GM19351 (cell line): ENCODE results near the gene POLR2F.
"Not testable (repeated sequence)": the region's sequence is repeated elsewhere in the genome, so short reads cannot be mapped to it uniquely, and the experiment has no call there.

ENCODE experiments used
- ATAC-seq: cut with Tn5 transposase; IDR thresholded peaks from one replicate; pipeline ENCODE4 v1.9.1; 2021; ENCODE audit warnings: mild to moderate bottlenecking, moderate library complexity; ENCODE audit not compliant: unreplicated experiment

POLR2F gene

GRCh38 chr22:37951305-37951704, 2.2 kb upstream of the POLR2F start:
- ATAC-seq: no peak

- not testable (repeated sequence) for ATAC-seq
Observed at GRCh38 chr22:37952629-37953028, 870 bp upstream of the POLR2F start.

- ATAC-seq: peak; percentile 35
Observed at GRCh38 chr22:37953062-37953436, 450 bp upstream of the POLR2F start.

- no peak for ATAC-seq
Observed at GRCh38 chr22:37954686-37955085, 1.2 kb downstream of the POLR2F start.

GRCh38 chr22:37955825-37956397, 2.4 kb downstream of the POLR2F start:
- not testable (repeated sequence) for ATAC-seq

GRCh38 chr22:37957232-37957631, 3.7 kb downstream of the POLR2F start:
- no peak for ATAC-seq

- no peak for ATAC-seq
Observed at GRCh38 chr22:37959231-37959825, 5.8 kb downstream of the POLR2F start.

GRCh38 chr22:37961062-37961461, 7.6 kb downstream of the POLR2F start:
- no peak for ATAC-seq

- ATAC-seq: no peak
Observed at GRCh38 chr22:37965940-37966664, 12.6 kb downstream of the POLR2F start.

- no peak for ATAC-seq
Observed at GRCh38 chr22:37967147-37967546, 13.6 kb downstream of the POLR2F start.

- no peak for ATAC-seq
Observed at GRCh38 chr22:37967637-37968451, 14.3 kb downstream of the POLR2F start.

- ATAC-seq: no peak
Observed at GRCh38 chr22:37968452-37969251, 15.2 kb downstream of the POLR2F start.

- ATAC-seq: no peak
Observed at GRCh38 chr22:37970864-37971263, 17.4 kb downstream of the POLR2F start.

GRCh38 chr22:37971475-37972434, 18.3 kb downstream of the POLR2F start:
- no peak for ATAC-seq

- ATAC-seq: no peak
Observed at GRCh38 chr22:37972527-37972926, 19.0 kb downstream of the POLR2F start.

GRCh38 chr22:37973271-37974170, 20.0 kb downstream of the POLR2F start:
- ATAC-seq: no peak

- ATAC-seq: no peak
Observed at GRCh38 chr22:37975153-37975552, 21.7 kb downstream of the POLR2F start.

GRCh38 chr22:37976022-37976421, 22.5 kb downstream of the POLR2F start:
- ATAC-seq: not testable (repeated sequence)

- no peak for ATAC-seq
Observed at GRCh38 chr22:37976547-37976946, 23.0 kb downstream of the POLR2F start.
